ENCODE measurements around the gene UTRN.

UTRN gene

GRCh38 chr6:144320741-144321140, 35.6 kb downstream of the UTRN start:
- TF ChIP-seq POLR2AphosphoS5 (IDR thresholded peaks at IDR 0.05; ENCODE audit: borderline replicate concordance, low read depth, low read length) (no peak), EZH2 (IDR thresholded peaks at IDR 0.05) (no peak), FOXP2 (optimal IDR thresholded peaks at IDR 0.05; ENCODE audit: control extremely low read depth, extremely low read length, insufficient read depth) (no peak)
- Histone ChIP-seq H3K27ac (no peak overlapping the region), H3K9ac (ENCODE audit: insufficient read length) (no peak overlapping the region), H3K4me3 (no peak overlapping the region), H3K9me3 (ENCODE audit: low read depth, low read length) (no peaks in the 10 kb centered on the region), H3K36me3 (ENCODE audit: insufficient read depth, low read length) (no peaks in the 10 kb centered on the region)
- DNase-seq (ENCODE audit: low read depth, low spot score): no peak

- Histone ChIP-seq H3K4me3 (no peak overlapping the region), H3K36me3 (ENCODE audit: insufficient read depth, low read length) (no peaks in the 10 kb centered on the region), H3K27ac (no peak overlapping the region), H3K9me3 (ENCODE audit: low read depth, low read length) (no peaks in the 10 kb centered on the region), H3K9ac (ENCODE audit: insufficient read length) (no peak overlapping the region)
- TF ChIP-seq POLR2AphosphoS5 (IDR thresholded peaks at IDR 0.05; ENCODE audit: borderline replicate concordance, low read depth, low read length): no peak
- TF ChIP-seq EZH2 (IDR thresholded peaks at IDR 0.05): no peak
- no peak for TF ChIP-seq FOXP2 (optimal IDR thresholded peaks at IDR 0.05; ENCODE audit: control extremely low read depth, extremely low read length, insufficient read depth)
- DNase-seq (ENCODE audit: low read depth, low spot score): no peak
These were observed 36.9 kb downstream of the UTRN start for GRCh38 chr6:144321839-144322591.

- TF ChIP-seq EZH2 (IDR thresholded peaks at IDR 0.05): no peak
- no peak for TF ChIP-seq FOXP2 (optimal IDR thresholded peaks at IDR 0.05; ENCODE audit: control extremely low read depth, extremely low read length, insufficient read depth)
- TF ChIP-seq POLR2AphosphoS5 (IDR thresholded peaks at IDR 0.05; ENCODE audit: borderline replicate concordance, low read depth, low read length): no peak
- H3K27ac ChIP-seq: no peak overlapping the region
These were observed 40.1 kb downstream of the UTRN start for GRCh38 chr6:144325232-144325631.

GRCh38 chr6:144326393-144326792, 41.3 kb downstream of the UTRN start:
- TF ChIP-seq FOXP2 (optimal IDR thresholded peaks at IDR 0.05; ENCODE audit: control extremely low read depth, extremely low read length, insufficient read depth): no peak
- TF ChIP-seq POLR2AphosphoS5 (IDR thresholded peaks at IDR 0.05; ENCODE audit: borderline replicate concordance, low read depth, low read length): no peak
- no peak for TF ChIP-seq EZH2 (IDR thresholded peaks at IDR 0.05)
- Histone ChIP-seq H3K9me3 (ENCODE audit: low read depth, low read length) (no peaks in the 10 kb centered on the region), H3K9ac (ENCODE audit: insufficient read length) (no peak overlapping the region), H3K4me3 (no peak overlapping the region), H3K36me3 (ENCODE audit: insufficient read depth, low read length) (no peaks in the 10 kb centered on the region), H3K27ac (no peak overlapping the region)
- DNase-seq (ENCODE audit: low read depth, low spot score): no peak

More at GRCh38 chr6:144325232-144325631, 40.1 kb downstream of the UTRN start:
- Histone ChIP-seq H3K4me3 (no peak overlapping the region), H3K9me3 (ENCODE audit: low read depth, low read length) (no peaks in the 10 kb centered on the region), H3K36me3 (ENCODE audit: insufficient read depth, low read length) (no peaks in the 10 kb centered on the region), H3K9ac (ENCODE audit: insufficient read length) (no peak overlapping the region)
- DNase-seq (ENCODE audit: low read depth, low spot score): no peak

GRCh38 chr6:144327081-144327480, 41.9 kb downstream of the UTRN start:
- Histone ChIP-seq H3K9me3 (ENCODE audit: low read depth, low read length) (no peaks in the 10 kb centered on the region), H3K9ac (ENCODE audit: insufficient read length) (no peak overlapping the region), H3K27ac (no peak overlapping the region), H3K36me3 (ENCODE audit: insufficient read depth, low read length) (no peaks in the 10 kb centered on the region), H3K4me3 (no peak overlapping the region)
- no peak for DNase-seq (ENCODE audit: low read depth, low spot score)
- TF ChIP-seq POLR2AphosphoS5 (IDR thresholded peaks at IDR 0.05; ENCODE audit: borderline replicate concordance, low read depth, low read length): no peak
- no peak for TF ChIP-seq EZH2 (IDR thresholded peaks at IDR 0.05)
- no peak for TF ChIP-seq FOXP2 (optimal IDR thresholded peaks at IDR 0.05; ENCODE audit: control extremely low read depth, extremely low read length, insufficient read depth)

- no peak overlapping the region for H3K4me3 ChIP-seq
- no peak for TF ChIP-seq POLR2AphosphoS5 (IDR thresholded peaks at IDR 0.05; ENCODE audit: borderline replicate concordance, low read depth, low read length)
- TF ChIP-seq FOXP2 (optimal IDR thresholded peaks at IDR 0.05; ENCODE audit: control extremely low read depth, extremely low read length, insufficient read depth): no peak
- no peak for TF ChIP-seq EZH2 (IDR thresholded peaks at IDR 0.05)
- H3K9ac ChIP-seq (ENCODE audit: insufficient read length): no peak overlapping the region
- no peak overlapping the region for H3K27ac ChIP-seq
- DNase-seq (ENCODE audit: low read depth, low spot score): no peak
- H3K9me3 ChIP-seq (ENCODE audit: low read depth, low read length): no peaks in the 10 kb centered on the region
- H3K36me3 ChIP-seq (ENCODE audit: insufficient read depth, low read length): no peaks in the 10 kb centered on the region
These were observed 45.2 kb downstream of the UTRN start for GRCh38 chr6:144330017-144330987.

- Histone ChIP-seq H3K9me3 (ENCODE audit: low read depth, low read length) (no peaks in the 10 kb centered on the region), H3K9ac (ENCODE audit: insufficient read length) (no peak overlapping the region), H3K27ac (no peak overlapping the region), H3K4me3 (no peak overlapping the region), H3K36me3 (ENCODE audit: insufficient read depth, low read length) (no peaks in the 10 kb centered on the region)
- no peak for DNase-seq (ENCODE audit: low read depth, low spot score)
- TF ChIP-seq EZH2 (IDR thresholded peaks at IDR 0.05) (no peak), POLR2AphosphoS5 (IDR thresholded peaks at IDR 0.05; ENCODE audit: borderline replicate concordance, low read depth, low read length) (no peak), FOXP2 (optimal IDR thresholded peaks at IDR 0.05; ENCODE audit: control extremely low read depth, extremely low read length, insufficient read depth) (no peak)
These were observed 46.4 kb downstream of the UTRN start for GRCh38 chr6:144331491-144331969.

- H3K27ac ChIP-seq: no peak overlapping the region
These were observed 47.0 kb downstream of the UTRN start for GRCh38 chr6:144332177-144332576.

More at GRCh38 chr6:144332177-144332576, 47.0 kb downstream of the UTRN start:
- Histone ChIP-seq H3K4me3 (no peak overlapping the region), H3K36me3 (ENCODE audit: insufficient read depth, low read length) (no peaks in the 10 kb centered on the region), H3K9me3 (ENCODE audit: low read depth, low read length) (no peaks in the 10 kb centered on the region), H3K9ac (ENCODE audit: insufficient read length) (no peak overlapping the region)
- TF ChIP-seq POLR2AphosphoS5 (IDR thresholded peaks at IDR 0.05; ENCODE audit: borderline replicate concordance, low read depth, low read length) (no peak), EZH2 (IDR thresholded peaks at IDR 0.05) (no peak), FOXP2 (optimal IDR thresholded peaks at IDR 0.05; ENCODE audit: control extremely low read depth, extremely low read length, insufficient read depth) (no peak)
- no peak for DNase-seq (ENCODE audit: low read depth, low spot score)
